Measurements from ENCODE around the gene PEA15.

DNA sequence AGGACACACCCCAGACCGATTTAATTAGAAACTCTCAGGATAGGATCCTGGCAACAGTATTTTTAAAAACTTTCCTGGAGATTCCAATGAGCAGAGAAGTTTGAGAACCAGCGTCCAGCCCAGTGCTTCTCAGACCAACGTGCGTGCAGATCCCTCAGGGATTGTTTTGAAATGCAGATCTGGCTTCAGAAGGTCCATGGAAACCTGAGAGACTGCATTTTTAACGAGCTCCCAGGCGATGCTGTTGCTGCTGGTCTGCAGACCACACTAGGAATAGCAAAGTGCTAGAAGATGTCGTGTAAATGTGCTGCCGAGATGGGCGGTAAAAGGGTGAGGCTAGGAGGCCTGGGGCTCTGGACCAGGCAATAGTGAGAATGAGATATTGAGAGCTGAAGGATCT lies 33.2 kb upstream of the PEA15 start:
- TF ChIP-seq, protein P1, sequence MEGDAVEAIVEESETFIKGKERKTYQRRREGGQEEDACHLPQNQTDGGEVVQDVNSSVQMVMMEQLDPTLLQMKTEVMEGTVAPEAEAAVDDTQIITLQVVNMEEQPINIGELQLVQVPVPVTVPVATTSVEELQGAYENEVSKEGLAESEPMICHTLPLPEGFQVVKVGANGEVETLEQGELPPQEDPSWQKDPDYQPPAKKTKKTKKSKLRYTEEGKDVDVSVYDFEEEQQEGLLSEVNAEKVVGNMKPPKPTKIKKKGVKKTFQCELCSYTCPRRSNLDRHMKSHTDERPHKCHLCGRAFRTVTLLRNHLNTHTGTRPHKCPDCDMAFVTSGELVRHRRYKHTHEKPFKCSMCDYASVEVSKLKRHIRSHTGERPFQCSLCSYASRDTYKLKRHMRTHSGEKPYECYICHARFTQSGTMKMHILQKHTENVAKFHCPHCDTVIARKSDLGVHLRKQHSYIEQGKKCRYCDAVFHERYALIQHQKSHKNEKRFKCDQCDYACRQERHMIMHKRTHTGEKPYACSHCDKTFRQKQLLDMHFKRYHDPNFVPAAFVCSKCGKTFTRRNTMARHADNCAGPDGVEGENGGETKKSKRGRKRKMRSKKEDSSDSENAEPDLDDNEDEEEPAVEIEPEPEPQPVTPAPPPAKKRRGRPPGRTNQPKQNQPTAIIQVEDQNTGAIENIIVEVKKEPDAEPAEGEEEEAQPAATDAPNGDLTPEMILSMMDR (conservative IDR thresholded peaks at IDR 0.05 in 1 of 2, IDR thresholded peaks at IDR 0.05 in 1 of 2; ENCODE audit: low read depth in 1 of 2, low read length in 2 of 2): no peak
- TF ChIP-seq EZH2 (IDR thresholded peaks at IDR 0.05; ENCODE audit: low read length, missing control alignments): no peak
